GM23338 (cell line): ENCODE results near the gene MRPL27. TPM values are rescaled to one million over a fixed set of nuclear protein-coding genes. Genes with fewer than 3 reads are reported as not detected.

ENCODE experiments used
- ATAC-seq: fragments of 200-7000 bp; cut with Tn5 transposase; 3 replicates; pipeline ENCODE4 v1.9.1; 2020
- DNase-seq: peaks from one replicate; pipeline ENCODE4 v3.0.0-alpha.2; 2015; ENCODE audit warnings: low spot score
- H2AFZ ChIP-seq: fragments of 200-600 bp; sonication (generic); 2 replicates; pipeline ENCODE4 v1.8.0; 2016; ENCODE audit warnings: antibody characterized with exemption, mild to moderate bottlenecking, moderate library complexity
- H3F3A ChIP-seq: fragments of 200-600 bp; sonication (generic); replicated peaks from 2 replicates; pipeline ENCODE4 v1.8.0; 2017; ENCODE audit warnings: antibody characterized with exemption, mixed run types, low read depth
- H3K27ac ChIP-seq: fragments of 200-600 bp; sonication (generic); 2 replicates; pipeline ENCODE4 v1.6.1; 2016; ENCODE audit warnings: low read depth
- H3K27me3 ChIP-seq: fragments of 200-600 bp; sonication (generic); 2 replicates; pipeline ENCODE4 v1.8.0; 2016; ENCODE audit warnings: mild to moderate bottlenecking, mixed run types, moderate library complexity; ENCODE audit not compliant: insufficient read depth
- H3K36me3 ChIP-seq: fragments of 200-600 bp; sonication (generic); 2 replicates; pipeline ENCODE4 v1.8.0; 2016; ENCODE audit warnings: mild to moderate bottlenecking; ENCODE audit not compliant: insufficient read depth
- H3K4me1 ChIP-seq: fragments of 200-600 bp; sonication (generic); 2 replicates; pipeline ENCODE4 v1.8.0; 2016; ENCODE audit warnings: mild to moderate bottlenecking, moderate library complexity; ENCODE audit not compliant: insufficient read depth
- H3K4me2 ChIP-seq: fragments of 200-600 bp; sonication (generic); 2 replicates; pipeline ENCODE4 v1.7.1; 2017; ENCODE audit warnings: mixed run types
- H3K4me3 ChIP-seq: fragments of 200-600 bp; sonication (generic); 2 replicates; pipeline ENCODE4 v1.6.1; 2016; ENCODE audit warnings: mixed run types
- H3K79me2 ChIP-seq: fragments of 200-600 bp; sonication (generic); replicated peaks from 2 replicates; pipeline ENCODE4 v1.8.0; 2017; ENCODE audit warnings: mild to moderate bottlenecking; ENCODE audit not compliant: insufficient read depth
- H3K9me2 ChIP-seq: fragments of 200-600 bp; sonication (generic); 2 replicates; pipeline ENCODE4 v1.8.0; 2017; ENCODE audit not compliant: insufficient read depth
- H4K20me1 ChIP-seq: fragments of 200-600 bp; sonication (generic); replicated peaks from 2 replicates; pipeline ENCODE4 v1.8.0; 2017; ENCODE audit warnings: mild to moderate bottlenecking; ENCODE audit not compliant: insufficient read depth
- H3K27ac Mint-ChIP-seq: 2 replicates; pipeline ENCODE4 v1.8.0; 2020; ENCODE audit warnings: inconsistent platforms, mild to moderate bottlenecking, moderate library complexity, mixed read lengths
- H3K27me3 Mint-ChIP-seq: 3 replicates; pipeline ENCODE4 v1.8.0; 2022; ENCODE audit warnings: low read depth, mild to moderate bottlenecking, moderate library complexity, mixed read lengths, inconsistent platforms; ENCODE audit not compliant: insufficient read depth, poor library complexity
- H3K36me3 Mint-ChIP-seq: 3 replicates; pipeline ENCODE4 v1.8.0; 2021; ENCODE audit warnings: low read depth, mild to moderate bottlenecking, inconsistent platforms, moderate library complexity, mixed read lengths
- H3K4me1 Mint-ChIP-seq: 3 replicates; pipeline ENCODE4 v1.8.0; 2020; ENCODE audit warnings: mild to moderate bottlenecking, inconsistent platforms, mixed read lengths
- H3K4me3 Mint-ChIP-seq: 3 replicates; pipeline ENCODE4 v1.8.0; 2021; ENCODE audit warnings: moderate library complexity, mild to moderate bottlenecking, inconsistent platforms, mixed read lengths
- H3K9me3 Mint-ChIP-seq: 3 replicates; pipeline ENCODE4 v1.8.0; 2020; ENCODE audit warnings: moderate library complexity, mild to moderate bottlenecking, inconsistent platforms, mixed read lengths
- CREB1 ChIP-seq: fragments of 250-450 bp; sonication (Bioruptor Pico); IDR thresholded peaks from 2 replicates; pipeline ENCODE4 v1.5.0; 2020; ENCODE audit warnings: low read depth, mild to moderate bottlenecking, moderate library complexity
- CTCF ChIP-seq, 2 experiments: fragments of 200-600 bp in 1 of 2; sonication (generic) in 1 of 2; conservative IDR thresholded peaks; 2 replicates each; pipeline versions ENCODE4 v1.5.1 to v1.6.1; 2016 to 2017; ENCODE audit warnings: antibody characterized with exemption in 2 of 2, low read depth in 2 of 2, mild to moderate bottlenecking in 2 of 2, moderate library complexity in 1 of 2
- ETS1 ChIP-seq: IDR thresholded peaks from 2 replicates; pipeline ENCODE4 v1.6.1; 2016; ENCODE audit warnings: antibody characterized with exemption
- EZH2 ChIP-seq: fragments of 200-600 bp; sonication (generic); IDR thresholded peaks from one replicate; pipeline ENCODE4 v1.8.0; 2017; ENCODE audit warnings: antibody characterized with exemption, mild to moderate bottlenecking, low read depth; ENCODE audit not compliant: unreplicated experiment
- EZH2phosphoT487 ChIP-seq: fragments of 200-600 bp; sonication (generic); IDR thresholded peaks from one replicate; pipeline ENCODE4 v1.8.1; 2018; ENCODE audit warnings: antibody characterized with exemption; ENCODE audit not compliant: unreplicated experiment
- JUNB ChIP-seq: IDR thresholded peaks from one replicate; pipeline ENCODE4 v1.6.1; 2016; ENCODE audit warnings: antibody characterized with exemption; ENCODE audit not compliant: unreplicated experiment
- NANOG ChIP-seq: IDR thresholded peaks from 2 replicates; pipeline ENCODE4 v1.6.1; 2016; ENCODE audit warnings: antibody characterized with exemption, borderline replicate concordance
- POLR2AphosphoS5 ChIP-seq: IDR thresholded peaks from 2 replicates; pipeline ENCODE4 v1.6.1; 2016; ENCODE audit warnings: antibody characterized with exemption, low read depth
- REST ChIP-seq: IDR thresholded peaks from one replicate; pipeline ENCODE4 v1.6.1; 2018; ENCODE audit warnings: antibody characterized with exemption; ENCODE audit not compliant: unreplicated experiment
- STAT1 ChIP-seq: IDR thresholded peaks from one replicate; pipeline ENCODE4 v1.6.1; 2016; ENCODE audit warnings: antibody characterized with exemption; ENCODE audit not compliant: unreplicated experiment
- ZNF114 ChIP-seq: fragments of 250-450 bp; sonication (Bioruptor Pico); IDR thresholded peaks from 2 replicates; pipeline ENCODE4 v1.5.0; 2020; ENCODE audit warnings: mild to moderate bottlenecking, moderate library complexity
- ZNF331 ChIP-seq: fragments of 250-450 bp; sonication (Bioruptor Pico); IDR thresholded peaks from 2 replicates; pipeline ENCODE4 v1.5.0; 2020; ENCODE audit warnings: low read depth, mild to moderate bottlenecking, moderate library complexity
- ZNF462 ChIP-seq: fragments of 250-450 bp; sonication (Bioruptor Pico); IDR thresholded peaks from 2 replicates; pipeline ENCODE4 v1.5.0; 2020; ENCODE audit warnings: mild to moderate bottlenecking, moderate library complexity
- polyA plus RNA-seq: library from polyadenylated mRNA; unstranded; fragments of >200 nt; fragmentation: Nextera tagmentation; extraction: Ambion mirVana; gene quantifications from 2 replicates; pipeline ENCODE4 v1.2.1, GENCODE V29; 2016
- total RNA-seq: library from RNA; depleted of rRNA; stranded (reverse); fragments of >200 nt; shearing (Covaris generic); gene quantifications from 2 replicates; pipeline ENCODE4 v1.2.3, GENCODE V29; 2014

Gene MRPL27
- total and polyA plus RNA-seq, 2 experiments from 2014 or later: 74.3 to 227 TPM

GRCh38 chr17:50356892-50357510 lies 16.0 kb downstream of the MRPL27 start:
- Mint-ChIP-seq H3K9me3 (no peaks in the 10 kb centered on the region), H3K4me3 (no peak overlapping the region)
- H3K36me3 ChIP-seq: no peaks in the 10 kb centered on the region

More at GRCh38 chr17:50356892-50357510, 16.0 kb downstream of the MRPL27 start:
- no peaks in the 10 kb centered on the region for H3K9me2 ChIP-seq
- H3F3A ChIP-seq: no peaks in the 10 kb centered on the region
- no peaks in the 10 kb centered on the region for H3K27me3 ChIP-seq
- ATAC-seq: no peak
- Mint-ChIP-seq H3K27ac (no peak overlapping the region), H3K4me1 (peaks cover 2% of the 10 kb centered on the region), H3K27me3 (peaks cover 6% of the 10 kb centered on the region), H3K36me3 (peaks cover 53% of the 10 kb centered on the region)
- no peak overlapping the region for H3K4me2 ChIP-seq
- no peak for DNase-seq
- no peaks in the 10 kb centered on the region for H3K4me1 ChIP-seq
- no peak overlapping the region for H2AFZ ChIP-seq
- H3K27ac ChIP-seq: no peak overlapping the region
- H4K20me1 ChIP-seq: no peaks in the 10 kb centered on the region
- H3K4me3 ChIP-seq: no peak overlapping the region
- TF ChIP-seq POLR2AphosphoS5 (no peak), ETS1 (no peak), JUNB (no peak), REST (no peak), CTCF (conservative IDR thresholded peaks at IDR 0.05; ENCODE audit: low read depth in 2 of 2) (no peak), ZNF114 (CRISPR knock-in tag) (no peak), NANOG (no peak), EZH2phosphoT487 (no peak), CREB1 (CRISPR knock-in tag) (no peak), ZNF331 (CRISPR knock-in tag) (no peak), EZH2 (no peak), STAT1 (no peak), ZNF462 (CRISPR knock-in tag) (no peak)
- H3K79me2 ChIP-seq: no peaks in the 10 kb centered on the region
